Measurements from ENCODE around the gene PCDH9.

DNA sequence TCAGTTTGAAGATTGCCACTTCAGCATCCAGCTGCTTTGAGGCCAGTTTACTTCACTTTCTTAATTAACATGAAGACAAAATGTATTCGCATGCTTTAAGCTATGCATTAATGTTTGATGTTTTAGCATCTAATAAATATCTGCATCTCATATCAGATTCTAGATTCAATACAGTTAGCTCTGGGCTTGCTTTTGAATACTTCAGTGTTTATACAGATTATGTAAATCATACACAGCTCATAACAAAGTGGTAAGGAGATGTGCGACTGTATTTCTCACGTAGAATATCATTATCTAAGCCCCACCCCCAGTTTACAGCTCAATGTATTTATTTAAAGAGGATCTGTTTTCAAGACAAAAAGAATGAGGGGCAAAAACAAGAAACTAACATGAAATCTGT is 770.5 kb downstream of the PCDH9 start:
- TF ChIP-seq, protein P1, sequence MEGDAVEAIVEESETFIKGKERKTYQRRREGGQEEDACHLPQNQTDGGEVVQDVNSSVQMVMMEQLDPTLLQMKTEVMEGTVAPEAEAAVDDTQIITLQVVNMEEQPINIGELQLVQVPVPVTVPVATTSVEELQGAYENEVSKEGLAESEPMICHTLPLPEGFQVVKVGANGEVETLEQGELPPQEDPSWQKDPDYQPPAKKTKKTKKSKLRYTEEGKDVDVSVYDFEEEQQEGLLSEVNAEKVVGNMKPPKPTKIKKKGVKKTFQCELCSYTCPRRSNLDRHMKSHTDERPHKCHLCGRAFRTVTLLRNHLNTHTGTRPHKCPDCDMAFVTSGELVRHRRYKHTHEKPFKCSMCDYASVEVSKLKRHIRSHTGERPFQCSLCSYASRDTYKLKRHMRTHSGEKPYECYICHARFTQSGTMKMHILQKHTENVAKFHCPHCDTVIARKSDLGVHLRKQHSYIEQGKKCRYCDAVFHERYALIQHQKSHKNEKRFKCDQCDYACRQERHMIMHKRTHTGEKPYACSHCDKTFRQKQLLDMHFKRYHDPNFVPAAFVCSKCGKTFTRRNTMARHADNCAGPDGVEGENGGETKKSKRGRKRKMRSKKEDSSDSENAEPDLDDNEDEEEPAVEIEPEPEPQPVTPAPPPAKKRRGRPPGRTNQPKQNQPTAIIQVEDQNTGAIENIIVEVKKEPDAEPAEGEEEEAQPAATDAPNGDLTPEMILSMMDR (IDR thresholded peaks at IDR 0.05), result no peak
- no peak for TF ChIP-seq EP300 (IDR thresholded peaks at IDR 0.05)
